Lung (tissue), 12 donors: ENCODE data around the gene FLNB. TPM values are rescaled to one million over a fixed set of nuclear protein-coding genes. Genes with fewer than 3 reads are reported as not detected.
A peak's percentile ranks its signal among the peaks of the same experiment; 100 is the strongest.

ENCODE experiments used
- ATAC-seq: fragments of 200-7000 bp; cut with Tn5 transposase; one replicate; pipeline ENCODE4 v1.9.1; 2020; ENCODE audit warnings: moderate number of reproducible peaks; ENCODE audit not compliant: insufficient read depth, low FRiP score
- DNase-seq, 3 donors: peaks; one replicate each; pipeline ENCODE4 v3.0.0-alpha.2; 2013 to 2017
- H3K27ac ChIP-seq, 2 donors: one replicate each; pipeline ENCODE4 v1.5.1; 2013; ENCODE audit warnings: mild to moderate bottlenecking in 2 of 2, moderate library complexity in 2 of 2, control low read depth in 1 of 2, inconsistent platforms in 1 of 2, low read depth in 1 of 2, low read length in 1 of 2
- H3K27me3 ChIP-seq, 3 donors: one replicate each; pipeline ENCODE4 v1.5.1; 2013; ENCODE audit warnings: low read length in 2 of 3; ENCODE audit not compliant: control insufficient read depth in 3 of 3, insufficient read depth in 3 of 3
- H3K36me3 ChIP-seq, 4 donors: one replicate each; pipeline ENCODE4 v1.5.1; 2013; ENCODE audit warnings: low read length in 4 of 4, mild to moderate bottlenecking in 1 of 4, moderate library complexity in 1 of 4; ENCODE audit not compliant: control insufficient read depth in 4 of 4, insufficient read depth in 4 of 4
- H3K4me1 ChIP-seq, 5 donors: one replicate each; pipeline ENCODE4 v1.5.1; 2013; ENCODE audit warnings: low read length in 5 of 5, mild to moderate bottlenecking in 2 of 5, moderate library complexity in 1 of 5; ENCODE audit not compliant: control insufficient read depth in 5 of 5, insufficient read depth in 5 of 5
- H3K4me3 ChIP-seq: one replicate; pipeline ENCODE4 v1.5.1; 2013; ENCODE audit warnings: mild to moderate bottlenecking, control low read depth, moderate library complexity
- H3K9ac ChIP-seq, 2 donors: one replicate each; pipeline ENCODE4 v1.5.1; 2013; ENCODE audit warnings: low read length in 2 of 2, control low read depth in 1 of 2; ENCODE audit not compliant: insufficient read depth in 1 of 2
- H3K9me3 ChIP-seq, 4 donors: one replicate each; pipeline ENCODE4 v1.5.1; 2013; ENCODE audit warnings: low read length in 3 of 4, mild to moderate bottlenecking in 1 of 4, moderate library complexity in 1 of 4; ENCODE audit not compliant: control insufficient read depth in 4 of 4, insufficient read depth in 3 of 4
- WGBS, 2 donors: extraction: QIAGEN DNeasy Blood & Tissue Kit; methylation state at CpG; one replicate each; pipeline ENCODE4 v1.1.7; 2013; 5-methylcytosine and 5-hydroxymethylcytosine counted together
- polyA plus RNA-seq, 2 donors: library from polyadenylated mRNA; stranded (reverse); fragments of 200-250 nt; gene quantifications; one replicate each; pipeline ENCODE4 v1.2.1, GENCODE V29; 2013
- total RNA-seq, 2 donors: library from RNA; depleted of rRNA in 1 of 2; stranded (reverse); fragments of >200 nt in 1 of 2; gene quantifications; one replicate each; pipeline ENCODE4 v1.2.1, GENCODE V29; 2014 to 2021
- TF ChIP-seq, protein P1 (sequence below): IDR thresholded peaks from 2 replicates; pipeline ENCODE4 v1.5.1; 2012; ENCODE audit warnings: mild to moderate bottlenecking; ENCODE audit errors: control extremely low read depth, extremely low read depth
- donor health status: control.
- donor health status: control.
- donor health status: Bipolar disorder and iron deficiency.
- donor health status: healthy.
- donor health status: DM: yes; HTN: yes; CAD: no.

FLNB gene
- total and polyA plus RNA-seq, 4 donors: 32.4 to 122 (median 93.7) TPM

DNA sequence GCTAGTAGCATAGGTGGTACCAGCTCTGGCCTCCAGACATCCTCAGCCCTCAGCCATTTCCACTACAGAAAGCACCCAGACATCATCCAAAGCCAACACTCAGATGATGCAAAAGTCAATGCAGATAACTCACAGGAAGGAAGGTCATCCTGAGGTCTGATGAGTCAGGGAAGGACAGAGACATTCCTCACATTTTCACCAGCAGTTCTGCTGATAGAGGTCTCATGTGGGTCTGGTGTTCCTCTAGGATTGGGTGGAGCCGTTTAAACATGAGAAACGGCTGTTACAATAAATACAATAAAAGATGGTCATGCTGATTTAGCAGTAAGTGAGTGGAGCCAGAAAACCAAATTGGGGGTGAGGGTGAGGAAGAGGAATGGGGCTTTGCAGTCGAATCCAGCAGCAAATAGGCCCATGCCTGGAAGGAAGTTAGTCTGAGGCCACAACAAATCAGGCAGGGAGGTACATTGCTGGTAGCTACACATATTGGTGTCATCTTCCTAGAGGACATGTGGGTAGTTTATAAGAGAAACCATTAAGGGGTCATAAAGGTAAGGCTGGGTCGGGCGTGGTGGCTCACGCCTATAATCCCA is 33.3 kb upstream of the FLNB start:
- H3K27ac ChIP-seq: peak overlapping the region; percentile 64 to 78
- H3K9ac ChIP-seq: no peak overlapping the region
- TF ChIP-seq, protein P1, sequence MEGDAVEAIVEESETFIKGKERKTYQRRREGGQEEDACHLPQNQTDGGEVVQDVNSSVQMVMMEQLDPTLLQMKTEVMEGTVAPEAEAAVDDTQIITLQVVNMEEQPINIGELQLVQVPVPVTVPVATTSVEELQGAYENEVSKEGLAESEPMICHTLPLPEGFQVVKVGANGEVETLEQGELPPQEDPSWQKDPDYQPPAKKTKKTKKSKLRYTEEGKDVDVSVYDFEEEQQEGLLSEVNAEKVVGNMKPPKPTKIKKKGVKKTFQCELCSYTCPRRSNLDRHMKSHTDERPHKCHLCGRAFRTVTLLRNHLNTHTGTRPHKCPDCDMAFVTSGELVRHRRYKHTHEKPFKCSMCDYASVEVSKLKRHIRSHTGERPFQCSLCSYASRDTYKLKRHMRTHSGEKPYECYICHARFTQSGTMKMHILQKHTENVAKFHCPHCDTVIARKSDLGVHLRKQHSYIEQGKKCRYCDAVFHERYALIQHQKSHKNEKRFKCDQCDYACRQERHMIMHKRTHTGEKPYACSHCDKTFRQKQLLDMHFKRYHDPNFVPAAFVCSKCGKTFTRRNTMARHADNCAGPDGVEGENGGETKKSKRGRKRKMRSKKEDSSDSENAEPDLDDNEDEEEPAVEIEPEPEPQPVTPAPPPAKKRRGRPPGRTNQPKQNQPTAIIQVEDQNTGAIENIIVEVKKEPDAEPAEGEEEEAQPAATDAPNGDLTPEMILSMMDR: no peak
- no peaks in the 10 kb centered on the region for H3K36me3 ChIP-seq
- DNase-seq (no peak), ATAC-seq (peak; percentile 78)
- no peak overlapping the region for H3K4me3 ChIP-seq
- peaks cover 0 to 3% (median 0%) of the 10 kb centered on the region in 5 donors for H3K4me1 ChIP-seq
- 68 to 71% methylated on average over 6 of the region's 6 CpGs for WGBS, 2 donors
- H3K9me3 ChIP-seq: no peaks in the 10 kb centered on the region
- H3K27me3 ChIP-seq: no peaks in the 10 kb centered on the region

DNA sequence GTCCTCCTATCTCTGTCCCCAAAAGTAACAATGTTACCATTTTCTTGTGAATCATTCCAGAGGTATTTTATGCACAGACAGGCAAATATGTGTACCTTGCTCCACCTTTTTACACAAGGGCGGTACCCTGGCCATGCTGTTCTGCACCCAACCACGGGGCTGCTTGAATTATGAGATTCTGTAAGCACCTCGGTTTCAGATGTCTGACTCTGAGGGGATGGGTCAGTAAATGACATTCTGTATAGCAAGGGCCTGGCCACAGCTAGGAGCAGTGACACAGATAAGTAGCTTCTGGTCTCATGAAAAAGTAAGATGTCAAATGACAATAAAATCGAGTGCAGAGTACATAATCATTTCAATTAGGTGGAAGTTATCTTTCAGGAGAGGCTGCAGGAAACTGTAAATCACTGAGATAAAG is 30.4 kb upstream of the FLNB start:
- Histone ChIP-seq H3K4me1 (no peaks in the 10 kb centered on the region), H3K9me3 (no peaks in the 10 kb centered on the region), H3K27me3 (no peaks in the 10 kb centered on the region), H3K9ac (no peak overlapping the region), H3K27ac (peak overlapping the region in 1 of 2 donors; percentile 35), H3K4me3 (no peak overlapping the region), H3K36me3 (no peaks in the 10 kb centered on the region)
- WGBS, 2 donors: 48 to 61% methylated on average over 4 of the region's 4 CpGs
- no peak for ATAC-seq
- DNase-seq: no peak
- TF ChIP-seq, protein P1: no peak

DNA sequence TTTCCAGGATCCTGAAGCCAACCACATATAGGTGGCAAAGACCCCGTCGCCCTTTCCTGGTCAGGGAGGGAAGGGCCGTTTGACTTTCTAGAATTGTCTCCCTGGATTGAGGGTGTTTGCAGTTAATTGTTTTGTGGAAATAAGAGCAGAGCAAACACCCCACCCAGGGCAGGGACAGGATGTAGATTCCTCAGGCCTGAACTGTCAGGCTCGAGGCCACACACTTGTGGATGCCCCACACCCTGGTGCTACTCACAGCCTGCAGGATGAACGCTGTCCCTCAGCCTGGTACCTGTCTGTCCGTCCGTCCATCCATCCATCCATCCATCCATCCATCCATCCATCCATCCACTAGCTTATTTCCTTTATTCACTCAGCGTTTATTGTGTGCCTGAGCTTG is 29.9 kb upstream of the FLNB start:
- Histone ChIP-seq H3K4me1 (no peaks in the 10 kb centered on the region), H3K9me3 (no peaks in the 10 kb centered on the region), H3K36me3 (no peaks in the 10 kb centered on the region), H3K4me3 (no peak overlapping the region), H3K27ac (no peak overlapping the region), H3K27me3 (no peaks in the 10 kb centered on the region), H3K9ac (no peak overlapping the region)
- TF ChIP-seq, protein P1: no peak
- DNase-seq (no peak), ATAC-seq (no peak)
- WGBS, 2 donors: 62 to 73% methylated on average over 8 of the region's 8 CpGs

DNA sequence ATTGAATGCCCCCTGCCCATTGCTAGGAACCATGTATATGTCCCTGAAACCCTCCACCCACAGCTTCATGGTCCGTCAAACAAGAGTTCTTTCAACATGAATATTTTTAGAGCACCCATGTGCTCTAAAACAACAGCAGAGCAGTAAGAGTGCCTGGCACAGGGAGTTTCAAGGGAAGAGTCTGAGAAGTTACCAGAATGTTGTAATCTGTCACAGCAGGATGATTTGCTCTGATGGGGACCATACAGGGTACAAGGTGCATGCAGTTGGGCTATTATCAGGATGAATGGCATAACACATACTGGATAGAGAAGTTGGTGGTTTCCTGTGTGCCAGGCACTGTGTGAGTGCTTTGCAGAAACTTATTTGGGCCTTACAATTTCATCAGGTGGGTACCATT is 27.8 kb upstream of the FLNB start:
- TF ChIP-seq, protein P1: no peak
- no peaks in the 10 kb centered on the region for H3K27me3 ChIP-seq

More for the DNA sequence above, 27.8 kb upstream of the FLNB start:
- DNase-seq: no peak
- H3K36me3 ChIP-seq: no peaks in the 10 kb centered on the region
- H3K27ac ChIP-seq: no peak overlapping the region
- no peak overlapping the region for H3K9ac ChIP-seq
- H3K9me3 ChIP-seq: no peaks in the 10 kb centered on the region
- H3K4me1 ChIP-seq: peaks cover 0 to 1% (median 0%) of the 10 kb centered on the region in 5 donors
- 32 to 76% methylated on average over 1 of the region's 1 CpG for WGBS, 2 donors
- no peak overlapping the region for H3K4me3 ChIP-seq
- no peak for ATAC-seq
